Measurements from ENCODE around the gene REX1BD.
"Not testable (repeated sequence)": the region's sequence is repeated elsewhere in the genome, so short reads cannot be mapped to it uniquely, and the experiment has no call there.

Gene REX1BD

GRCh38 chr19:18600692-18601397, 12.2 kb downstream of the REX1BD start:
- in situ Hi-C loops (cut with MboI; ENCODE audit: low sequenced_read_pairs) = not testable (repeated sequence)

- in situ Hi-C loops (cut with MboI; ENCODE audit: low sequenced_read_pairs) = no loop called here
Observed at GRCh38 chr19:18601875-18602274, 13.3 kb downstream of the REX1BD start.

- in situ Hi-C loops (cut with MboI; ENCODE audit: low sequenced_read_pairs) = no loop called here
Observed at GRCh38 chr19:18603255-18603957, 14.8 kb downstream of the REX1BD start.

- in situ Hi-C loops (cut with MboI; ENCODE audit: low sequenced_read_pairs) = no loop called here
Observed at GRCh38 chr19:18603958-18604819, 15.6 kb downstream of the REX1BD start.

GRCh38 chr19:18604820-18605159, 16.2 kb downstream of the REX1BD start:
- in situ Hi-C loops (cut with MboI; ENCODE audit: low sequenced_read_pairs) = no loop called here

- in situ Hi-C loops (cut with MboI; ENCODE audit: low sequenced_read_pairs) = no loop called here
Observed at GRCh38 chr19:18605196-18605545, 16.6 kb downstream of the REX1BD start.

- in situ Hi-C loops (cut with MboI; ENCODE audit: low sequenced_read_pairs) = no loop called here
Observed at GRCh38 chr19:18605546-18606280, 17.1 kb downstream of the REX1BD start.

- in situ Hi-C loops (cut with MboI; ENCODE audit: low sequenced_read_pairs) = no loop called here
Observed at GRCh38 chr19:18606281-18607225, 18.0 kb downstream of the REX1BD start, which contains the start of gene CRLF1. Gene CRLF1 (minus strand): TSS chr19:18606799. CDS start chr19:18606656, 143 bp downstream.

GRCh38 chr19:18607226-18608101, 18.9 kb downstream of the REX1BD start:
- in situ Hi-C loops (cut with MboI; ENCODE audit: low sequenced_read_pairs) = no loop called here

GRCh38 chr19:18608102-18608804, 19.7 kb downstream of the REX1BD start:
- in situ Hi-C loops (cut with MboI; ENCODE audit: low sequenced_read_pairs) = no loop called here

- in situ Hi-C loops (cut with MboI; ENCODE audit: low sequenced_read_pairs) = no loop called here
Observed at GRCh38 chr19:18608805-18609716, 20.5 kb downstream of the REX1BD start.

- in situ Hi-C loops (cut with MboI; ENCODE audit: low sequenced_read_pairs) = no loop called here
Observed at GRCh38 chr19:18609717-18610051, 21.1 kb downstream of the REX1BD start.

GRCh38 chr19:18610245-18610555, 21.6 kb downstream of the REX1BD start:
- in situ Hi-C loops (cut with MboI; ENCODE audit: low sequenced_read_pairs) = no loop called here

GRCh38 chr19:18610556-18611326, 22.1 kb downstream of the REX1BD start:
- in situ Hi-C loops (cut with MboI; ENCODE audit: low sequenced_read_pairs) = no loop called here

GRCh38 chr19:18611327-18612050, 22.9 kb downstream of the REX1BD start:
- in situ Hi-C loops (cut with MboI; ENCODE audit: low sequenced_read_pairs) = no loop called here
